GM12891 (cell line): ENCODE results near the gene NDFIP1.
"Not testable (repeated sequence)": the region's sequence is repeated elsewhere in the genome, so short reads cannot be mapped to it uniquely, and the experiment has no call there.

Experiments
- DNase-seq: peaks from one replicate; pipeline ENCODE4 v3.0.0; 2011; ENCODE audit warnings: low spot score; ENCODE audit not compliant: insufficient read length
- FAIRE-seq: peaks from 2 replicates; lab custom pipeline; 2011; peaks lifted over from hg19 to GRCh38; lab: Jason Lieb, UNC
- PAX5 ChIP-seq: IDR thresholded peaks from 2 replicates; pipeline ENCODE4 v1.6.1; 2011; ENCODE audit warnings: low read length, moderate library complexity, mild to moderate bottlenecking; ENCODE audit not compliant: insufficient read depth, severe bottlenecking
- POLR2A ChIP-seq: IDR thresholded peaks from 2 replicates; pipeline ENCODE4 v1.6.1; 2011; ENCODE audit warnings: low read depth, low read length, control low read depth
- POLR2AphosphoS5 ChIP-seq: IDR thresholded peaks from 2 replicates; pipeline ENCODE4 v1.6.1; 2011; ENCODE audit warnings: low read depth, low read length, control low read depth
- POU2F2 ChIP-seq: IDR thresholded peaks from 2 replicates; pipeline ENCODE4 v1.6.1; 2011; ENCODE audit warnings: low read depth, mild to moderate bottlenecking, control low read depth, low read length, moderate library complexity
- SPI1 ChIP-seq: IDR thresholded peaks from 2 replicates; pipeline ENCODE4 v1.6.1; 2011; ENCODE audit warnings: low read depth, low read length, control low read depth
- TAF1 ChIP-seq: IDR thresholded peaks from 2 replicates; pipeline ENCODE4 v1.6.1; 2011; ENCODE audit warnings: low read depth, low read length, control low read depth

Gene NDFIP1

GRCh38 chr5:142182840-142183239, 74.3 kb downstream of the NDFIP1 start:
- FAIRE-seq (no peak), DNase-seq (no peak)
- TF ChIP-seq SPI1 (no peak), POLR2A (no peak), POLR2AphosphoS5 (no peak), PAX5 (no peak), TAF1 (no peak), POU2F2 (no peak)

DNA sequence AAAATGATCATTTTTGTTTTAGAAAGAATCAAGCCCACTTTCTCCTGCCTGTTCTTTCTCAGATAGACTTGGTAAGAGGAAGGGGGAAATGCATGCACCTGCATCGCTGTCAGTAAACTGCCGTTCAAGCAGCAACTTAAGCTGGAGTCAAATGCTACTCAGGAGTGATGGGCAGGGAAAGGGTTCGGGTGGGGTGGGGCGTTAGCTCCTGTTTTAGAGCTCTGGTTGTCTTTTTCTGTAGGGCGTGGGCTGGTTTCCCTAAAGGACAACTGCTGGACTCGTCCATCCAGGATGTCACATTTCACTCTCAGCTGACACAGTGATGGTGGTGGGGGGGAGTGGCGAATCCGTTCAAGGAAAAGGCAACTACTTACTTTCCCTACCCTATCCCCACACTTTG, 75.0 kb downstream of the NDFIP1 start:
- FAIRE-seq: no peak
- no peak for TF ChIP-seq TAF1
- no peak for DNase-seq

- DNase-seq (no peak), FAIRE-seq (no peak)
- no peak for TF ChIP-seq POU2F2
- no peak for TF ChIP-seq POLR2A
- TF ChIP-seq POLR2AphosphoS5: no peak
- TF ChIP-seq PAX5: no peak
- no peak for TF ChIP-seq TAF1
- TF ChIP-seq SPI1: no peak
Measured at GRCh38 chr5:142184988-142185387, 76.4 kb downstream of the NDFIP1 start.

DNA sequence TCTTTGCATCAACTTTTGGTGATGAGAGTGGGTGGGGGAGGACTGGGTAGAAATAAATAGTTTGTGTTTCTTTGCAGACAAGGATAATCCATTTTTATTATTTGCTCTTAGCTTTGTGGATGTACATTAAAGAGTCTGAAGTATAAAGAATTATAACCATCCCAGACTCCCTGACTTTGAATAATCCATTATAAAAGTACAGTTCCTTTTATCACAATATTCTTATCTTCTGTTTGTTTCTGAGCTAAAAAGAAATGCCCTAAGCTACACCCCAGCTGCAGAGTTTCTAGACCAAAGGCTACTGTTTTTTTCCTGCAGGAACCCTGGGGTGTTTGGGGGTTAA, 77.9 kb downstream of the NDFIP1 start:
- no peak for TF ChIP-seq PAX5
- TF ChIP-seq TAF1: no peak
- DNase-seq (no peak), FAIRE-seq (no peak)

DNA sequence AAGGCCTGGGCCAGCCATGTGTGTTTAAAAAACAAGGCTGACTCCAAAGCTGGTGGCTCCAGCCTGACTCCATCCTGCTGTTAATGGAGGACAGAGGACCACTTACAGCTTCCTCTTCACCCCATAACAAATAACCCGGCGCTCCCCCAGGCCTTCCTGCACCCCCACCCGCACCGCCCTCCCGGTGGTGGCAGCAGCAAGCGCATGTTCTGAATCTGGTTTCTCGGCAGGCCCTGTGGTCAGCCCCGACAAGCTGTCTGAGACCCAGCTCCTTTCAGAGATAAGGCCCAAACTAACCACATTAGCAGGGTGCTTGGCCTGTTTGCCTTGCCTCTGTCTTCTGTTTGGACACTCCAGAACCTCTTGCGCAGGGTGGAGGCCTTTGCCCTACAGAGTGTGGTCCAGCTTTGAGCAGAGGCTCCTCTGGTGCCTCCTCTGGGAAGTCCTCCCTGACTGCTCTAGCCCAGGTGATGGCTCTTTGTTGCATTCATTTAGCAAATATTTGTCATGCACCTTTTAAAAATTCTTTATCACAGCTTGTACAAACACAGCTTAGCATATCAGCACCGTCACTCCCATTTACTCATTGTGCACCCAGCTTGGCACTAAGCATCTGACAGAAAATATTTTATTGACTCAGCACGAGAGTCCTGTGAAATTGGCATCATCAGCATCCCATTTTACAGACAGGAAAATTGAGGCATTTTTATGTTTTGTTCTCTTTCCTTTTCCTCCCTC, 78.4 kb downstream of the NDFIP1 start:
- no peak for TF ChIP-seq POLR2AphosphoS5
- no peak for DNase-seq
- no peak for FAIRE-seq

GRCh38 chr5:142188691-142189090, 80.1 kb downstream of the NDFIP1 start:
- FAIRE-seq, DNase-seq: not testable (repeated sequence)

- DNase-seq (no peak), FAIRE-seq (no peak)
- TF ChIP-seq PAX5 (no peak), SPI1 (no peak), POU2F2 (no peak), TAF1 (no peak), POLR2AphosphoS5 (no peak), POLR2A (no peak)
Measured at GRCh38 chr5:142189813-142190212, 81.2 kb downstream of the NDFIP1 start.

DNA sequence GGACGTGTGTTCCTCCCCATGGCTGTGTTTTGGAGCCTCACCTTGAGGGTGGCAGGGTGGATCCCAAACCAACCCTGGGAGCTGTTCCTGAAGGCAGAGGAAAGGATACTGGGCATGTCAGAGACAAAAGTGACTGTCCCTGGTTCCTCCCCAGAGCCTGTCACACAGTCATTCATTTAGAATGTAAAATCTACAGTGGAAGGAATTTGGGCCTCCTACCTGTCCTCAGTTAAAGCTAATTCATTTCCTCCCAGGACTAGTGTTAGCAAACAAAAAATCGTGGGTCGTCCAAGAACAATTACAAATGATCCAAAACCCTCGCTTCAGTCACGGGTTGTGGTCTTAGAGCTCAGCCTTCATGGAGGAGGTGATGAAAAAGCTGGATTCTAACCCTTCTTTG, 83.2 kb downstream of the NDFIP1 start:
- FAIRE-seq (no peak), DNase-seq (no peak)
- TF ChIP-seq POU2F2 (no peak), TAF1 (no peak), POLR2AphosphoS5 (no peak), POLR2A (no peak), PAX5 (no peak), SPI1 (no peak)

GRCh38 chr5:142192286-142193113, 83.9 kb downstream of the NDFIP1 start:
- DNase-seq (no peak), FAIRE-seq (no peak)
- TF ChIP-seq TAF1: no peak

DNA sequence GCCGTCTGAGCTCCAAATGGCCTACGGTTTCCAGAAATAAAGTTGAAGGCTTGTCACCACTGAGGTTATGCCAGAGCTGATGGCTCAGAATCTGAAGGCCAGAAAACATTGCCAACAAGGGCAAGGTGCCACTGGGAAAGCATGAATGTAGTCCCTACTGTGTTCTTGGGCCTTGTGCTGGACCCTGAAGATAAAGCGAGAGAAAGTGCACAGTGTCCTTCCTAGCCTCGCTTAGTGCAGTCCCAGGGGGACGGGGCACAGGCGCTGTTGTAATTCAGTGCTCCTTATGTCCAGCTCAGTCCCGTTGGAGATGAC, 84.5 kb downstream of the NDFIP1 start:
- TF ChIP-seq POLR2A (no peak), POU2F2 (no peak), PAX5 (no peak), POLR2AphosphoS5 (no peak), SPI1 (no peak), TAF1 (no peak)
- DNase-seq (no peak), FAIRE-seq (no peak)

GRCh38 chr5:142197098-142197497, 88.5 kb downstream of the NDFIP1 start:
- DNase-seq: no peak
- TF ChIP-seq TAF1: no peak
- no peak for TF ChIP-seq SPI1
- TF ChIP-seq PAX5: no peak
- no peak for TF ChIP-seq POU2F2
- TF ChIP-seq POLR2A: no peak
- TF ChIP-seq POLR2AphosphoS5: no peak
- no peak for FAIRE-seq
